GM23338 (cell line): ENCODE measurements around the gene HEATR9. TPM values are rescaled to one million over a fixed set of nuclear protein-coding genes. Genes with fewer than 3 reads are reported as not detected.

ENCODE experiments used
- polyA plus RNA-seq: library from polyadenylated mRNA; unstranded; fragments of >200 nt; fragmentation: Nextera tagmentation; extraction: Ambion mirVana; gene quantifications from 2 replicates; pipeline ENCODE4 v1.2.1, GENCODE V29; 2016
- small RNA-seq: library from RNA; depleted of rRNA; stranded (forward); fragments of <200 nt; gene quantifications from one replicate; pipeline ENCODE3, GENCODE V24; 2014; ENCODE audit warnings: low replicate concordance
- total RNA-seq: library from RNA; depleted of rRNA; stranded (reverse); fragments of >200 nt; shearing (Covaris generic); gene quantifications from 2 replicates; pipeline ENCODE4 v1.2.3, GENCODE V29; 2014; rRNA removed

The HEATR9 gene
- total and polyA plus RNA-seq, 2 experiments from 2014 or later = not detected

Small RNAs within 50 kb of the gene (small RNA-seq; reads per million reads assigned to genes)
- 1,529 reads per million, percentile 100 among the genes with 10 or more reads in this experiment for gene RF00100

Other genes with a start within 250 kb of the HEATR9 start
- gene RASL10B, start 137.3 kb downstream of the HEATR9 start, total RNA-seq = 23.1 and 26.2 TPM in 2 replicates
- 6.2 and 7.1 TPM in 2 replicates for gene RASL10B, start 137.3 kb downstream of the HEATR9 start, polyA plus RNA-seq
- gene GAS2L2, start 115.7 kb downstream of the HEATR9 start, total RNA-seq = not detected in 2 replicates
- 0.06 TPM in 1 of 2 replicates, not detected in the other for gene GAS2L2, start 115.7 kb downstream of the HEATR9 start, polyA plus RNA-seq
- 1.6 TPM in 1 of 2 replicates, not detected in the other for gene C17orf50, start 108.0 kb downstream of the HEATR9 start, total RNA-seq
- 0.37 and 0.74 TPM in 2 replicates for gene C17orf50, start 108.0 kb downstream of the HEATR9 start, polyA plus RNA-seq
- not detected in 2 replicates for gene MMP28, start 73.2 kb downstream of the HEATR9 start, total RNA-seq
- gene MMP28, start 73.2 kb downstream of the HEATR9 start, polyA plus RNA-seq = not detected in 2 replicates
- 109 and 148 TPM in 2 replicates for gene TAF15, start 59.4 kb downstream of the HEATR9 start, total RNA-seq
- gene TAF15, start 59.4 kb downstream of the HEATR9 start, polyA plus RNA-seq = 28.2 and 33.8 TPM in 2 replicates
- not detected in 2 replicates for gene CCL5, start 11.5 kb upstream of the HEATR9 start, total RNA-seq
- not detected in 2 replicates for gene CCL5, start 11.5 kb upstream of the HEATR9 start, polyA plus RNA-seq
- gene RDM1, start 61.9 kb upstream of the HEATR9 start, total RNA-seq = 3.9 and 5.2 TPM in 2 replicates
- gene RDM1, start 61.9 kb upstream of the HEATR9 start, polyA plus RNA-seq = 7.3 and 8.8 TPM in 2 replicates
- not detected in 2 replicates for gene LYZL6, start 74.8 kb upstream of the HEATR9 start, total RNA-seq
- gene LYZL6, start 74.8 kb upstream of the HEATR9 start, polyA plus RNA-seq = not detected in 2 replicates
- not detected in 2 replicates for gene CCL16, start 112.6 kb upstream of the HEATR9 start, total RNA-seq
- not detected in 2 replicates for gene CCL16, start 112.6 kb upstream of the HEATR9 start, polyA plus RNA-seq
- not detected in 2 replicates for gene CCL14, start 117.8 kb upstream of the HEATR9 start, total RNA-seq
- not detected in 2 replicates for gene CCL14, start 117.8 kb upstream of the HEATR9 start, polyA plus RNA-seq
- gene CCL15, start 132.7 kb upstream of the HEATR9 start, total RNA-seq = not detected in 2 replicates
- gene CCL15, start 132.7 kb upstream of the HEATR9 start, polyA plus RNA-seq = not detected in 2 replicates
- gene CCL23, start 149.1 kb upstream of the HEATR9 start, total RNA-seq = not detected in 2 replicates
- not detected in 2 replicates for gene CCL23, start 149.1 kb upstream of the HEATR9 start, polyA plus RNA-seq
- gene CCL18, start 195.4 kb upstream of the HEATR9 start, total RNA-seq = not detected in 2 replicates
- not detected in 2 replicates for gene CCL18, start 195.4 kb upstream of the HEATR9 start, polyA plus RNA-seq
- gene CCL3, start 221.3 kb upstream of the HEATR9 start, total RNA-seq = not detected in 2 replicates
- gene CCL3, start 221.3 kb upstream of the HEATR9 start, polyA plus RNA-seq = 0.40 TPM in 1 of 2 replicates, not detected in the other
- not detected in 2 replicates for gene CCL4, start 234.9 kb upstream of the HEATR9 start, total RNA-seq
- not detected in 2 replicates for gene CCL4, start 234.9 kb upstream of the HEATR9 start, polyA plus RNA-seq